ENCODE data around the gene FEM1A. TPM values are rescaled to one million over a fixed set of nuclear protein-coding genes. Genes with fewer than 3 reads are reported as not detected.

The FEM1A gene
- total and polyA plus RNA-seq, 9 of the 15 experiments (the other 6 are each of a cell fraction or from before 2014, with no cell fraction given), result 0.08 to 19.0 (median 6.8) TPM

DNA sequence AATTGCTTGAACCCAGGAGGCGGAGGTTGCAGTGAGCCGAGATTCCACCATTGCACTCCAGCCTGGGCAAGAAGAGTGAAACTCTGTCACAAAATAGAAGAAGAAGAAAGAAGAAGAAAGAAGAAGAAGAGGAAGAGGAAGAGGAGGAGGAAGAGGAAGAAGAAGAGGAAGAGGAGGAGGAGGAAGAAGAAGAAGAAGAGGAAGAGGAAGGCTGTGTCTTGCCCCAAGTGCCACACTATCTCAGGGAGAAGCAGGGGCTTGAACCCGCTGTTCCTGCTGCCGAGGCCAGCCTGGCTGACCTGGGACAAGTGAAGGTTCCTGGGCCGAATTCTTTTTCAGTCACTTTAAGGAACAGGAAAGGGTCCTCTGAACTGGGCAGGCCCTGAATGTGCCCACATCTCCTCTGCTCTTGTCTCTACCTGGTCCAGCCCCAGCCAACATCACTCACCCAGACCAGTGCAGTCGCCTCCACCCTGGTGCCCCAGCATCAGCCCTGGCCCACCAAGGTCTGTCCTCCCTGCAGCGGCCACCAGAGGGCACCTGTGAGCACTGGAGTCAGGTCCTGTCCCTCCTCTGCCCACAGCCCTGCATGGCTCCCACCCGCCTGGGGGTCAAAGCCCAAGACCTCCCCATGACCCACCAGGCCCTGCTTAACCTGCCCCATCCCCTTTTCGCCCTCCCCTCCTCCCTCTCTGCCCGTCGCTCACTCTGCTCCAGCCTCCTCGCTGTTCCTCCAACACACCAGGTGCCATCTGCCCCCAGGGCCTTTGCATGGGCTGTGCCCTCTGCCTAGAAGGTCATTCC, 20.0 kb downstream of the FEM1A start (continued):
- TF ChIP-seq, protein P1, sequence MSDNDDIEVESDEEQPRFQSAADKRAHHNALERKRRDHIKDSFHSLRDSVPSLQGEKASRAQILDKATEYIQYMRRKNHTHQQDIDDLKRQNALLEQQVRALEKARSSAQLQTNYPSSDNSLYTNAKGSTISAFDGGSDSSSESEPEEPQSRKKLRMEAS (CRISPR knock-in tag; IDR thresholded peaks at IDR 0.05), result 0 out of 2 replicates have a peak, but pooled peaks have one; percentile 28
- peak; percentile 99 for TF ChIP-seq BCOR (IDR thresholded peaks at IDR 0.05)
- TF ChIP-seq ZC3H8 (IDR thresholded peaks at IDR 0.05), result 0 out of 2 replicates have a peak, but pooled peaks have one; percentile 25
- TF ChIP-seq, protein P2, sequence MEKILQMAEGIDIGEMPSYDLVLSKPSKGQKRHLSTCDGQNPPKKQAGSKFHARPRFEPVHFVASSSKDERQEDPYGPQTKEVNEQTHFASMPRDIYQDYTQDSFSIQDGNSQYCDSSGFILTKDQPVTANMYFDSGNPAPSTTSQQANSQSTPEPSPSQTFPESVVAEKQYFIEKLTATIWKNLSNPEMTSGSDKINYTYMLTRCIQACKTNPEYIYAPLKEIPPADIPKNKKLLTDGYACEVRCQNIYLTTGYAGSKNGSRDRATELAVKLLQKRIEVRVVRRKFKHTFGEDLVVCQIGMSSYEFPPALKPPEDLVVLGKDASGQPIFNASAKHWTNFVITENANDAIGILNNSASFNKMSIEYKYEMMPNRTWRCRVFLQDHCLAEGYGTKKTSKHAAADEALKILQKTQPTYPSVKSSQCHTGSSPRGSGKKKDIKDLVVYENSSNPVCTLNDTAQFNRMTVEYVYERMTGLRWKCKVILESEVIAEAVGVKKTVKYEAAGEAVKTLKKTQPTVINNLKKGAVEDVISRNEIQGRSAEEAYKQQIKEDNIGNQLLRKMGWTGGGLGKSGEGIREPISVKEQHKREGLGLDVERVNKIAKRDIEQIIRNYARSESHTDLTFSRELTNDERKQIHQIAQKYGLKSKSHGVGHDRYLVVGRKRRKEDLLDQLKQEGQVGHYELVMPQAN (IDR thresholded peaks at IDR 0.05; ENCODE audit: borderline replicate concordance), result peak; percentile 46; the same call in 1 of the 2 replicates
- TF ChIP-seq TOE1 (IDR thresholded peaks at IDR 0.05; ENCODE audit: borderline replicate concordance), result 0 out of 2 replicates have a peak, but pooled peaks have one; percentile 38
- TF ChIP-seq TOE1 (CRISPR knock-in tag; IDR thresholded peaks at IDR 0.05; ENCODE audit: borderline replicate concordance, low read depth), result no peak
- TF ChIP-seq ESRRB (CRISPR knock-in tag; IDR thresholded peaks at IDR 0.05; ENCODE audit: borderline replicate concordance), result no peak
- peak; percentile 65; the same call in 1 of the 2 replicates for TF ChIP-seq LARP7 (IDR thresholded peaks at IDR 0.05)
- TF ChIP-seq KDM1A (IDR thresholded peaks at IDR 0.05), result peak; percentile 87 to 95
- TF ChIP-seq, protein P3, sequence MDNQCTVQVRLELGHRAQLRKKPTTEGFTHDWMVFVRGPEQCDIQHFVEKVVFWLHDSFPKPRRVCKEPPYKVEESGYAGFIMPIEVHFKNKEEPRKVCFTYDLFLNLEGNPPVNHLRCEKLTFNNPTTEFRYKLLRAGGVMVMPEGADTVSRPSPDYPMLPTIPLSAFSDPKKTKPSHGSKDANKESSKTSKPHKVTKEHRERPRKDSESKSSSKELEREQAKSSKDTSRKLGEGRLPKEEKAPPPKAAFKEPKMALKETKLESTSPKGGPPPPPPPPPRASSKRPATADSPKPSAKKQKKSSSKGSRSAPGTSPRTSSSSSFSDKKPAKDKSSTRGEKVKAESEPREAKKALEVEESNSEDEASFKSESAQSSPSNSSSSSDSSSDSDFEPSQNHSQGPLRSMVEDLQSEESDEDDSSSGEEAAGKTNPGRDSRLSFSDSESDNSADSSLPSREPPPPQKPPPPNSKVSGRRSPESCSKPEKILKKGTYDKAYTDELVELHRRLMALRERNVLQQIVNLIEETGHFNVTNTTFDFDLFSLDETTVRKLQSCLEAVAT (IDR thresholded peaks at IDR 0.05), result peak in 1 of 2 experiments; percentile 42; a peak in 1 of 4 replicates
- TF ChIP-seq HDGF (IDR thresholded peaks at IDR 0.05), result peak; percentile 98
- TF ChIP-seq RBM25 (IDR thresholded peaks at IDR 0.05; ENCODE audit: low read depth, low read length, severe bottlenecking), result peak; percentile 61
- peak; percentile 18; the same call in 1 of the 2 replicates for TF ChIP-seq NFIC (IDR thresholded peaks at IDR 0.05)
- peak; percentile 93 for TF ChIP-seq ESRRA (IDR thresholded peaks at IDR 0.05; ENCODE audit: borderline replicate concordance, low read depth)
- TF ChIP-seq BHLHE40 (IDR thresholded peaks at IDR 0.05; ENCODE audit: low read length), result 0 out of 2 replicates have a peak, but pooled peaks have one; percentile 31
- TF ChIP-seq MTA2 (IDR thresholded peaks at IDR 0.05; ENCODE audit: low read depth), result peak; percentile 27; the same call in 1 of the 2 replicates
- TF ChIP-seq SMC3 (conservative IDR thresholded peaks at IDR 0.05; ENCODE audit: insufficient read depth, low read depth, low read length), result peak; percentile 81
- peak; percentile 73; the same call in 1 of the 2 replicates for TF ChIP-seq PTBP1 (IDR thresholded peaks at IDR 0.05; ENCODE audit: low read depth, low read length)
- peak in 1 of 2 experiments; percentile 51; a peak in 1 of 4 replicates for TF ChIP-seq TRIM24 (IDR thresholded peaks at IDR 0.05)
- TF ChIP-seq KDM4B (IDR thresholded peaks at IDR 0.05; ENCODE audit: borderline replicate concordance in 2 of 2, low read depth in 1 of 2), result 0 out of 4 replicates have a peak, but pooled peaks of 1 of the 2 experiments have one; percentile 42
- peak; percentile 65; the same call in 1 of the 2 replicates for TF ChIP-seq MTA1 (IDR thresholded peaks at IDR 0.05; ENCODE audit: borderline replicate concordance)
- TF ChIP-seq ZBTB33 (CRISPR knock-in tag; IDR thresholded peaks at IDR 0.05), result peak; percentile 45; the same call in 1 of the 2 replicates
- peak; percentile 51; the same call in 1 of the 2 replicates for TF ChIP-seq RB1 (IDR thresholded peaks at IDR 0.05; ENCODE audit: low read depth)
